HG03457 (cell line): ENCODE results near the gene NOTCH2.
"Not testable (repeated sequence)": the region's sequence is repeated elsewhere in the genome, so short reads cannot be mapped to it uniquely, and the experiment has no call there.

Source experiments
- ATAC-seq: cut with Tn5 transposase; IDR thresholded peaks from one replicate; pipeline ENCODE4 v1.9.1; 2021; ENCODE audit warnings: moderate number of reproducible peaks; ENCODE audit not compliant: unreplicated experiment

Gene NOTCH2

GRCh38 chr1:120069920-120070214 is 405 bp upstream of the NOTCH2 start:
- not testable (repeated sequence) for ATAC-seq

GRCh38 chr1:120068683-120069066 is 787 bp downstream of the NOTCH2 start:
- not testable (repeated sequence) for ATAC-seq

GRCh38 chr1:120048208-120048607 is 21.3 kb downstream of the NOTCH2 start:
- not testable (repeated sequence) for ATAC-seq

- not testable (repeated sequence) for ATAC-seq
These were observed 27.7 kb downstream of the NOTCH2 start for GRCh38 chr1:120041771-120042170.

- not testable (repeated sequence) for ATAC-seq
These were observed 37.2 kb downstream of the NOTCH2 start for GRCh38 chr1:120032253-120032652.

- not testable (repeated sequence) for ATAC-seq
These were observed 45.7 kb downstream of the NOTCH2 start for GRCh38 chr1:120023791-120024190.

GRCh38 chr1:120014978-120015377 is 54.5 kb downstream of the NOTCH2 start:
- ATAC-seq = not testable (repeated sequence)

GRCh38 chr1:120008320-120008719 is 61.1 kb downstream of the NOTCH2 start:
- not testable (repeated sequence) for ATAC-seq

- ATAC-seq = not testable (repeated sequence)
These were observed 61.6 kb downstream of the NOTCH2 start for GRCh38 chr1:120007850-120008249.

GRCh38 chr1:120001035-120001434 is 68.4 kb downstream of the NOTCH2 start:
- not testable (repeated sequence) for ATAC-seq

- not testable (repeated sequence) for ATAC-seq
These were observed 72.6 kb downstream of the NOTCH2 start for GRCh38 chr1:119996731-119997312.

GRCh38 chr1:119995975-119996374 is 73.5 kb downstream of the NOTCH2 start:
- ATAC-seq = not testable (repeated sequence)

GRCh38 chr1:119988306-119989062 is 81.0 kb downstream of the NOTCH2 start:
- ATAC-seq = no peak

- no peak for ATAC-seq
These were observed 81.8 kb downstream of the NOTCH2 start for GRCh38 chr1:119987686-119988085.

GRCh38 chr1:119987112-119987511 is 82.3 kb downstream of the NOTCH2 start:
- ATAC-seq = no peak

GRCh38 chr1:119986007-119986497 is 83.4 kb downstream of the NOTCH2 start:
- no peak for ATAC-seq

GRCh38 chr1:119984771-119985170 is 84.7 kb downstream of the NOTCH2 start:
- no peak for ATAC-seq

GRCh38 chr1:119981986-119982815 is 87.3 kb downstream of the NOTCH2 start:
- no peak for ATAC-seq

- ATAC-seq = no peak
These were observed 88.0 kb downstream of the NOTCH2 start for GRCh38 chr1:119981496-119981895.

GRCh38 chr1:119978018-119978505 is 91.4 kb downstream of the NOTCH2 start:
- ATAC-seq = no peak

GRCh38 chr1:119977113-119977736 is 92.2 kb downstream of the NOTCH2 start:
- not testable (repeated sequence) for ATAC-seq
